ENCODE measurements around the gene ABCA13. TPM values are rescaled to one million over a fixed set of nuclear protein-coding genes. Genes with fewer than 3 reads are reported as not detected.

Gene ABCA13
- total RNA-seq, 1 experiment from 2014 or later = not detected

GRCh38 chr7:48416327-48416908, 245.2 kb downstream of the ABCA13 start (continued):
- TF ChIP-seq POLR2AphosphoS5 (IDR thresholded peaks at IDR 0.05; ENCODE audit: low read depth, low read length) = no peak

- ChIA-PET POLR2A (no interaction called here), RAD21 (ENCODE audit: low non-redundant PET in 1 of 2, low total read pairs in 2 of 2, uncharacterized antibody in 2 of 2, unreplicated experiment in 2 of 2) (no interaction called here), CTCF (no interaction called here)
- H3K79me2 ChIP-seq (ENCODE audit: insufficient read depth, low read length) = no peaks in the 10 kb centered on the region
- H3K27ac ChIP-seq (ENCODE audit: low read depth, low read length) = no peak overlapping the region
- intact Hi-C loops (cut with micrococcal nuclease) = no loop called here
- no peaks in the 10 kb centered on the region for H3K4me1 ChIP-seq (ENCODE audit: control insufficient read depth in 1 of 2, insufficient read depth in 2 of 2, low read length in 2 of 2)
- no peak for TF ChIP-seq ZFX (IDR thresholded peaks at IDR 0.05)
- TF ChIP-seq EZH2 (IDR thresholded peaks at IDR 0.05) = no peak
- no peak for TF ChIP-seq ZBTB33 (IDR thresholded peaks at IDR 0.05; ENCODE audit: extremely low read depth, insufficient replicate concordance, low read length)
- TF ChIP-seq POLR2AphosphoS5 (IDR thresholded peaks at IDR 0.05; ENCODE audit: low read depth, low read length) = no peak
- TF ChIP-seq RAD21 (IDR thresholded peaks at IDR 0.05; ENCODE audit: low read depth) = no peak
- no peak for TF ChIP-seq MAX (IDR thresholded peaks at IDR 0.05)
- TF ChIP-seq ATF3 (IDR thresholded peaks at IDR 0.05) = no peak
- no peak for TF ChIP-seq EZH2phosphoT487 (IDR thresholded peaks at IDR 0.05; ENCODE audit: borderline replicate concordance)
- no peak for TF ChIP-seq ZNF274 (IDR thresholded peaks at IDR 0.05; ENCODE audit: low read depth, low read length)
- TF ChIP-seq TCF7L2 (IDR thresholded peaks at IDR 0.05; ENCODE audit: borderline replicate concordance, extremely low read depth, insufficient read depth, insufficient read length) = no peak
- no peaks in the 10 kb centered on the region for H3K27me3 ChIP-seq (ENCODE audit: insufficient read depth, low read length)
- H3K36me3 ChIP-seq (ENCODE audit: control insufficient read depth in 1 of 2, insufficient read depth in 2 of 2, low read length in 2 of 2) = no peaks in the 10 kb centered on the region
- no peaks in the 10 kb centered on the region for H3K9me3 ChIP-seq (ENCODE audit: control insufficient read depth in 1 of 2, insufficient read depth in 1 of 2, low read depth in 1 of 2, low read length in 2 of 2)
- no peaks in the 10 kb centered on the region for H3K9me2 ChIP-seq (ENCODE audit: insufficient read depth)
- no peak overlapping the region for H3K4me3 ChIP-seq (replicated peaks in 1 of 2; ENCODE audit: low read depth in 1 of 2, low read length in 2 of 2)
- ATAC-seq (no peak), DNase-seq (ENCODE audit: low read depth, low spot score) (no peak)
- H3K9ac ChIP-seq (ENCODE audit: low read length) = no peak overlapping the region
- BruUV-seq (replicated peaks) = no TSS peak
- no peak overlapping the region for H2AFZ ChIP-seq (ENCODE audit: low read depth, low read length, poor library complexity, severe bottlenecking)
- no peak overlapping the region for H3K4me2 ChIP-seq (ENCODE audit: low read length)
- H4K20me1 ChIP-seq (ENCODE audit: insufficient read depth) = no peaks in the 10 kb centered on the region
These were observed 248.1 kb downstream of the ABCA13 start for GRCh38 chr7:48419401-48419800.
